IMR-90 (cell line): ENCODE data around the gene PVALEF. TPM values are rescaled to one million over a fixed set of nuclear protein-coding genes. Genes with fewer than 3 reads are reported as not detected.

Experiments
- ATAC-seq: fragments of 200-7000 bp; cut with Tn5 transposase; 2 replicates; pipeline ENCODE4 v1.9.1; 2020; ENCODE audit warnings: low read depth, mild to moderate bottlenecking, moderate library complexity
- BruUV-seq: library from RNA; stranded (reverse); fragments of 400-500 nt; replicated peaks from 2 replicates; lab custom pipeline; 2021; lab: Mats Ljungman, UMichigan
- CTCF ChIA-PET: fragments of 300-600 bp; formaldehyde crosslinking; extraction: SDS; loops from one replicate; lab custom pipeline; 2021; ENCODE audit warnings: antibody characterized with exemption; lab: Yijun Ruan, JAX
- POLR2A ChIA-PET: fragments of 300-600 bp; sonication (Branson Sonifier 250); formaldehyde crosslinking; loops from one replicate; lab custom pipeline; 2022; ENCODE audit warnings: antibody characterized with exemption; ENCODE audit not compliant: unreplicated experiment; lab: Charles Lee
- DNase-seq: peaks from one replicate; pipeline ENCODE4 v3.0.0; 2013
- H2AFZ ChIP-seq: replicated peaks from 2 replicates; pipeline ENCODE3; 2013; ENCODE audit warnings: low read length, mild to moderate bottlenecking; ENCODE audit not compliant: poor library complexity
- H2AK5ac ChIP-seq: 2 replicates; pipeline ENCODE4 v1.6.1; 2013; ENCODE audit warnings: low read depth, low read length, inconsistent platforms
- H2AK9ac ChIP-seq: replicated peaks from 2 replicates; pipeline ENCODE3; 2013; ENCODE audit warnings: mild to moderate bottlenecking, low read depth, low read length, moderate library complexity; ENCODE audit not compliant: poor library complexity
- H2BK120ac ChIP-seq: 2 replicates; pipeline ENCODE4 v1.6.1; 2013; ENCODE audit warnings: low read depth, low read length, inconsistent platforms
- H2BK15ac ChIP-seq: 3 replicates; pipeline ENCODE4 v1.6.1; 2013; ENCODE audit warnings: low read depth, low read length, inconsistent platforms
- H2BK20ac ChIP-seq: 2 replicates; pipeline ENCODE4 v1.6.1; 2013; ENCODE audit warnings: low read depth, mild to moderate bottlenecking, inconsistent platforms, low read length, moderate library complexity
- H2BK5ac ChIP-seq: 2 replicates; pipeline ENCODE4 v1.6.1; 2013; ENCODE audit warnings: mild to moderate bottlenecking, low read depth, low read length, inconsistent platforms; ENCODE audit not compliant: poor library complexity, severe bottlenecking
- H3K14ac ChIP-seq: replicated peaks from 2 replicates; pipeline ENCODE4 v1.6.1; 2013; ENCODE audit warnings: low read depth, low read length, inconsistent platforms
- H3K18ac ChIP-seq: 2 replicates; pipeline ENCODE4 v1.6.1; 2013; ENCODE audit warnings: low read depth, low read length, control low read depth
- H3K23ac ChIP-seq: 2 replicates; pipeline ENCODE4 v1.6.1; 2013; ENCODE audit warnings: low read depth, low read length, inconsistent platforms
- H3K27ac ChIP-seq: 2 replicates; pipeline ENCODE4 v1.5.1; 2013; ENCODE audit warnings: mild to moderate bottlenecking, control low read depth, low read length; ENCODE audit not compliant: insufficient read depth
- H3K27me3 ChIP-seq: 2 replicates; pipeline ENCODE4 v1.6.1; 2013; ENCODE audit warnings: low read length; ENCODE audit not compliant: control insufficient read depth, insufficient read depth
- H3K36me3 ChIP-seq: 2 replicates; pipeline ENCODE4 v1.6.1; 2013; ENCODE audit warnings: low read length, mixed read lengths; ENCODE audit not compliant: control insufficient read depth, insufficient read depth
- H3K4ac ChIP-seq: 2 replicates; pipeline ENCODE4 v1.6.1; 2013; ENCODE audit warnings: low read depth, low read length, inconsistent platforms
- H3K4me1 ChIP-seq: 2 replicates; pipeline ENCODE4 v1.6.1; 2013; ENCODE audit warnings: low read length, mixed read lengths; ENCODE audit not compliant: control insufficient read depth, insufficient read depth
- H3K4me2 ChIP-seq: 2 replicates; pipeline ENCODE4 v1.6.1; 2013; ENCODE audit warnings: low read depth, mild to moderate bottlenecking, control low read depth, low read length, moderate library complexity
- H3K4me3 ChIP-seq: 2 replicates; pipeline ENCODE4 v1.5.1; 2013; ENCODE audit warnings: low read depth, mild to moderate bottlenecking, control low read depth, low read length, moderate library complexity; ENCODE audit not compliant: insufficient read depth
- H3K56ac ChIP-seq: 2 replicates; pipeline ENCODE4 v1.6.1; 2013; ENCODE audit warnings: low read length, inconsistent platforms; ENCODE audit not compliant: insufficient read depth; ENCODE audit errors: extremely low read depth
- H3K79me1 ChIP-seq, 2 experiments: 2 replicates each; pipeline ENCODE4 v1.6.1; 2013; ENCODE audit warnings: low read length in 2 of 2, inconsistent platforms in 1 of 2, low read depth in 1 of 2
- H3K9ac ChIP-seq: 2 replicates; pipeline ENCODE4 v1.6.1; 2013; ENCODE audit warnings: low read depth, low read length, control low read depth
- H3K9me1 ChIP-seq: 2 replicates; pipeline ENCODE4 v1.6.1; 2013; ENCODE audit warnings: low read length, inconsistent platforms; ENCODE audit not compliant: insufficient read depth
- H3K9me3 ChIP-seq: 2 replicates; pipeline ENCODE4 v1.6.1; 2013; ENCODE audit warnings: low read length; ENCODE audit not compliant: control insufficient read depth, insufficient read depth
- H4K20me1 ChIP-seq: 2 replicates; pipeline ENCODE4 v1.6.1; 2013; ENCODE audit warnings: low read length, inconsistent platforms; ENCODE audit not compliant: insufficient read depth
- H4K5ac ChIP-seq: 2 replicates; pipeline ENCODE4 v1.6.1; 2013; ENCODE audit warnings: mild to moderate bottlenecking, low read depth, low read length, control low read depth
- H4K8ac ChIP-seq, 2 experiments: 2 replicates each; pipeline ENCODE4 v1.6.1; 2013; ENCODE audit warnings: low read depth in 2 of 2, low read length in 2 of 2, control low read depth in 1 of 2, inconsistent platforms in 1 of 2
- H4K91ac ChIP-seq: 2 replicates; pipeline ENCODE4 v1.6.1; 2013; ENCODE audit warnings: low read depth, low read length, inconsistent platforms; ENCODE audit not compliant: insufficient read depth
- CEBPB ChIP-seq: IDR thresholded peaks from 2 replicates; pipeline ENCODE4 v1.6.1; 2012; ENCODE audit warnings: low read depth, low read length, improper control_type of control experiment
- CHD1 ChIP-seq: IDR thresholded peaks from 2 replicates; pipeline ENCODE4 v1.6.1; 2012; ENCODE audit warnings: low read depth, low read length, improper control_type of control experiment
- CTCF ChIP-seq: conservative IDR thresholded peaks from 2 replicates; pipeline ENCODE4 v1.5.1; 2012; ENCODE audit warnings: mild to moderate bottlenecking, low read depth, low read length, improper control_type of control experiment
- MXI1 ChIP-seq: IDR thresholded peaks from 2 replicates; pipeline ENCODE4 v1.6.1; 2012; ENCODE audit warnings: low read depth, mild to moderate bottlenecking, low read length, moderate library complexity, borderline replicate concordance
- NFE2L2 ChIP-seq: fragments of 150-350 bp; IDR thresholded peaks from 2 replicates; pipeline ENCODE4 v1.6.1; 2016; ENCODE audit warnings: low read depth, mild to moderate bottlenecking, low read length
- RAD21 ChIP-seq: IDR thresholded peaks from 2 replicates; pipeline ENCODE4 v1.6.1; 2012; ENCODE audit warnings: low read length, improper control_type of control experiment
- RFX5 ChIP-seq: IDR thresholded peaks from 2 replicates; pipeline ENCODE4 v1.8.0; 2012; ENCODE audit warnings: low read depth, mild to moderate bottlenecking, low read length, moderate library complexity
- WGBS, 2 experiments: methylation state at CpG; one replicate each; pipeline versions ENCODE4 v1.1.5 to v1.1.7; 2013; ENCODE audit warnings: missing lambda C conversion rate in 2 of 2; ENCODE audit not compliant: insufficient read length in 1 of 2; ENCODE audit errors: extremely low coverage in 2 of 2; 5-methylcytosine and 5-hydroxymethylcytosine counted together
- dilution Hi-C: fragments of 300-500 bp; cut with HindIII; formaldehyde crosslinking; loops from one replicate; pipeline ENCODE4 v1.14.3; 2018; ENCODE audit warnings: low sequenced_read_pairs; ENCODE audit not compliant: unreplicated experiment
- in situ Hi-C: fragments of 300-500 bp; cut with MboI; formaldehyde crosslinking; loops from 3 replicates; pipeline ENCODE4 v1.14.3; 2019; ENCODE audit warnings: low sequenced_read_pairs, inconsistent platforms, mixed read lengths
- intact Hi-C: fragments of 100-400 bp; cut with micrococcal nuclease; formaldehyde crosslinking; loops from 2 replicates; pipeline ENCODE4 v1.10.0; 2022
- microRNA-seq, 2 experiments: library from miRNA; stranded (forward) in 1 of 2; unstranded in 1 of 2; fragments of 10-50 nt in 1 of 2; fragments of <30 nt in 1 of 2; gene quantifications in 1 of 2; microRNA quantifications in 1 of 2; one replicate each; pipeline versions ENCODE3 to v1.1.0; 2013 to 2020; ENCODE audit not compliant: insufficient read depth in 1 of 2, insufficient read length in 1 of 2, unreplicated experiment in 1 of 2
- polyA plus RNA-seq, 3 experiments: library from polyadenylated mRNA; depleted of rRNA; stranded (reverse); fragments of >200 nt; gene quantifications; 2 replicates each; pipeline ENCODE4 v1.2.3, GENCODE V29; 2012; ENCODE audit warnings: low replicate concordance in 1 of 3
- small RNA-seq, 5 experiments: library from RNA; depleted of rRNA; stranded (forward); fragments of <200 nt; gene quantifications; one replicate each; pipeline ENCODE3, GENCODE V24; 2012
- total RNA-seq: library from RNA; depleted of rRNA; stranded (reverse); fragments of >200 nt; gene quantifications from 2 replicates; pipeline ENCODE4 v1.2.3, GENCODE V29; 2012; rRNA removed

The PVALEF gene
- total and polyA plus RNA-seq, 2 of the 4 experiments (the other 2 are of a cell fraction): not detected

DNA sequence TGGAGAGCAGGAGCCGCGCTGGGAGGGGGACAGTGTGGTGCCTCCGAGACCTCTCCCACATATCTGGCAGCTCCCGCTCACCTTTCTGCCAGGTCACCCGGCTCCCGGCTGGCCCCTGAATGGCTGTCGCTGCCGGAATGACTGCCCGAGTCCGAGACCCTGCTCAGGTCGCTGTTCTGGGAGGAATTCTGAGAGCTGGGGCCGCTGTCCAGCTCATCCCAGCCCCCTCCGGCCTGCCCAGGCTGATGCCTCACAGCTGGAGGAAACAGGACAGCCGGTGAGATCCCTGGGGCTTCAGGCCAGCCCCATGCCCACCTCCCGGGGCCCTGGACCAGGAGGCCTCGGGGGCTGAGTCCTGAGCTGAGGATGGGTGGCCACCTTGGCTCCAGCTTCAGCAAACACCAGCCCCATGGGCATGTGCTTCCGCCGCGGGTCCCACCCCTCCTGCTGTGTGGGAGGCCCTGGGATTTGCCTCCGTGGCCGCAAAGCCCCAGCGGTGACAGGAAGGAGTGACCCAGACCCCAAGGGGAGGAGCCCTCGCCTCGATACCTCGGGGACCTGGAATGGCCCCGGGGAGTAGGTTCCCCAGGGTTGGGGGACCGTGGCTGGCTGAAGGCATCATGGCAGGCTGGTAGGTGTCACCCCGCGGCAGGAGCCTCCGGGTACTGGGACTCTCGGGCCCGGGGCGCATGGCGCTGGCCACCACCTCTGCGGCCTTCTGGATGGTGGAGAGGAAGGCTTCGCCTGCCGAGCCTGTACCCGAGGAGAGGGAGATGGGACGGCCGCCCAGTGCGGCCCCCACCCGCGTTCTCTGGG is 66.7 kb downstream of the PVALEF start:
- Histone ChIP-seq H2AK9ac (no peak overlapping the region), H3K79me1 (peaks cover 4 to 36% of the 10 kb centered on the region in 2 experiments; a peak in 3 of 4 replicates), H2BK15ac (no peak overlapping the region), H3K4me1 (peaks cover 2% of the 10 kb centered on the region; the same call in 1 of the 2 replicates), H3K27me3 (no peaks in the 10 kb centered on the region), H3K9me1 (no peaks in the 10 kb centered on the region), H3K4me2 (no peak overlapping the region), H4K20me1 (peaks cover 29% of the 10 kb centered on the region), H3K56ac (no peak overlapping the region), H2AK5ac (no peak overlapping the region), H4K5ac (no peak overlapping the region), H3K23ac (no peak overlapping the region), H3K4ac (no peak overlapping the region), H2BK20ac (no peak overlapping the region), H3K4me3 (no peak overlapping the region), H4K91ac (no peak overlapping the region), H3K14ac (no peak overlapping the region), H2BK5ac (no peak overlapping the region), H3K36me3 (peaks cover 39% of the 10 kb centered on the region), H3K9ac (no peak overlapping the region), H4K8ac (no peak overlapping the region), H3K18ac (no peak overlapping the region), H2AFZ (no peak overlapping the region), H3K27ac (no peak overlapping the region), H3K9me3 (peaks cover 3% of the 10 kb centered on the region; the same call in 1 of the 2 replicates), H2BK120ac (no peak overlapping the region)
- TF ChIP-seq RAD21 (no peak), CTCF (no peak), NFE2L2 (no peak), CHD1 (no peak), RFX5 (no peak), MXI1 (no peak), CEBPB (no peak)
- ChIA-PET POLR2A (no interaction called here), CTCF (no interaction called here)
- no TSS peak for BruUV-seq
- in situ Hi-C loops (no loop called here), dilution Hi-C loops (no loop called here), intact Hi-C loops (no loop called here)
- ATAC-seq: no peak
- WGBS, 2 experiments: 74% methylated on average over 18 of the region's 43 CpGs; no CpG with 5 or more reads in 1 of the 2 experiments
- no peak for DNase-seq

Small RNA genes lying within 50 kb of the gene (microRNA-seq; reads per million reads assigned to microRNA genes)
- gene MIR1250 (ENCODE audit: insufficient read depth in 1 of 2, insufficient read length in 1 of 2, unreplicated experiment in 1 of 2) (0 reads per million in 2 experiments), gene MIR3065 (ENCODE audit: insufficient read depth in 1 of 2, insufficient read length in 1 of 2, unreplicated experiment in 1 of 2) (0 to 50.6 reads per million in 2 experiments), gene MIR338 (ENCODE audit: unreplicated experiment) (not detected), gene MIR657 (ENCODE audit: insufficient read depth in 1 of 2, insufficient read length in 1 of 2, unreplicated experiment in 1 of 2) (0 reads per million in 2 experiments)

Small RNA genes lying within 50 kb of the gene (small RNA-seq; reads per million reads assigned to genes)
- 0 reads per million in 5 experiments for gene MIR1250
- gene MIR3065: 0.11 to 81.6 (median 19.4) reads per million in 5 experiments
- 0 reads per million in 5 experiments for gene MIR657

Other genes with a start within 250 kb of the PVALEF start
- gene CHMP6, start 173.7 kb upstream of the PVALEF start, total RNA-seq: 5.0 and 7.2 TPM in 2 replicates
- gene CHMP6, start 173.7 kb upstream of the PVALEF start, polyA plus RNA-seq (2012; rRNA removed): 40.3 and 44.2 TPM in 2 replicates
- 18.3 and 22.8 TPM in 2 replicates for gene BAIAP2, start 130.4 kb upstream of the PVALEF start, total RNA-seq
- 32.6 and 36.1 TPM in 2 replicates for gene BAIAP2, start 130.4 kb upstream of the PVALEF start, polyA plus RNA-seq (2012; rRNA removed)
- under 0.01 TPM in 1 of 2 replicates, not detected in the other for gene AATK, start 714 bp downstream of the PVALEF start, total RNA-seq
- gene AATK, start 714 bp downstream of the PVALEF start, polyA plus RNA-seq (2012; rRNA removed): 0.21 and 0.26 TPM in 2 replicates
- gene CEP131, start 57.5 kb downstream of the PVALEF start, total RNA-seq: 4.8 and 5.3 TPM in 2 replicates
- 9.6 and 12.3 TPM in 2 replicates for gene CEP131, start 57.5 kb downstream of the PVALEF start, polyA plus RNA-seq (2012; rRNA removed)
- gene TEPSIN, start 73.5 kb downstream of the PVALEF start, total RNA-seq: 3.2 and 3.3 TPM in 2 replicates
- 28.1 and 36.1 TPM in 2 replicates for gene TEPSIN, start 73.5 kb downstream of the PVALEF start, polyA plus RNA-seq (2012; rRNA removed)
- gene NDUFAF8, start 73.8 kb downstream of the PVALEF start, total RNA-seq: 11.1 and 21.1 TPM in 2 replicates
- gene NDUFAF8, start 73.8 kb downstream of the PVALEF start, polyA plus RNA-seq (2012; rRNA removed): 65.0 and 80.0 TPM in 2 replicates
- 12.7 and 14.2 TPM in 2 replicates for gene SLC38A10, start 129.8 kb downstream of the PVALEF start, total RNA-seq
- 46.7 and 53.2 TPM in 2 replicates for gene SLC38A10, start 129.8 kb downstream of the PVALEF start, polyA plus RNA-seq (2012; rRNA removed)
- gene BAHCC1, start 229.9 kb downstream of the PVALEF start, total RNA-seq: 0.36 and 0.83 TPM in 2 replicates
- gene BAHCC1, start 229.9 kb downstream of the PVALEF start, polyA plus RNA-seq (2012; rRNA removed): 7.8 and 8.1 TPM in 2 replicates